HG03575 (cell line): ENCODE results near the gene RBFOX1.

ENCODE experiments used
- ATAC-seq: cut with Tn5 transposase; IDR thresholded peaks from one replicate; pipeline ENCODE4 v1.9.1; 2021; ENCODE audit not compliant: unreplicated experiment, insufficient number of reproducible peaks, low FRiP score; ENCODE audit errors: extremely low read depth

Gene RBFOX1

DNA sequence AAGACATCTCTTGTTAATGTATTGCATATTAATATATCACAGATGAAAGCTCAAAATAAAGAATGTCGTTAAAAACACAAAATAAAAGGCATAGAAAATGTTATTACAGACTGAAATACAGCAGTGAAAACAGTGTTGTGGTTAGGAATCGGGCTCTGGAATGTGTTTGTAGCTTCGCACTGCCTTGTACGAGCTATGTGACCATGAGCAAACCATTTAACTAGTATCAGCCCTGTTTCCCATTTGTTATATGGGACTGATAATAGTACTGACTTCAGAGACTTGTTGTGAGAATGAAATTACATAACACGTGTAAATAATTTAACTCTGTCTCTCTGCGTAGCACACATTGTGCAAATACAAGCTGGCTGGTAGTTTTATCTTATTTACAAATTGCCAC, 648 bp upstream of the RBFOX1 start:
- ATAC-seq: no peak

DNA sequence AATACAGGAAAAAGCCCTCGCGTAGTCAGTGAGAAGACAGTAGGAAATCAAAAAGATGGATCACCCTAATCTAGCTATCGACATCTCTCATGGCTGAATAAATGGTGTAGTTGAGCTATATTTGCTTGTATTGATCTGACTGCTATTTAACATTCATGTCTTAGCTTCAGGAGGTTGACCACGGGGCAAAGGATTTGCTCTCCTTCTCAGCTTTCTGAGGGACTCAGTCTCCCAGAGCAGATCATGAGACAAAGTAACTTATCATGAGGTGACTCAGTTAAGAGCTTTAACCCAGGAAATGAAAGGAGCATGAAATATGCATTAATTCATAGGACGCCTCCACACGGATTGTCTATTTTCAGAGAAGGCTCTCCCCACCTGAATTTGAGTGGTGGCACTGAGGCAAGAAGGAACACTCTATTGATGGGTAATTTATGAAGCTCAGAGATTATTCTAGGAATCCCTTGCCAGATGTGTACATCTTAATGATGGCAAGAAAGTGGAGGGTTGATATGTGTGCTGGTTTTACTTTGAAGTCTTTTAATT, 608 bp downstream of the RBFOX1 start:
- no peak for ATAC-seq

DNA sequence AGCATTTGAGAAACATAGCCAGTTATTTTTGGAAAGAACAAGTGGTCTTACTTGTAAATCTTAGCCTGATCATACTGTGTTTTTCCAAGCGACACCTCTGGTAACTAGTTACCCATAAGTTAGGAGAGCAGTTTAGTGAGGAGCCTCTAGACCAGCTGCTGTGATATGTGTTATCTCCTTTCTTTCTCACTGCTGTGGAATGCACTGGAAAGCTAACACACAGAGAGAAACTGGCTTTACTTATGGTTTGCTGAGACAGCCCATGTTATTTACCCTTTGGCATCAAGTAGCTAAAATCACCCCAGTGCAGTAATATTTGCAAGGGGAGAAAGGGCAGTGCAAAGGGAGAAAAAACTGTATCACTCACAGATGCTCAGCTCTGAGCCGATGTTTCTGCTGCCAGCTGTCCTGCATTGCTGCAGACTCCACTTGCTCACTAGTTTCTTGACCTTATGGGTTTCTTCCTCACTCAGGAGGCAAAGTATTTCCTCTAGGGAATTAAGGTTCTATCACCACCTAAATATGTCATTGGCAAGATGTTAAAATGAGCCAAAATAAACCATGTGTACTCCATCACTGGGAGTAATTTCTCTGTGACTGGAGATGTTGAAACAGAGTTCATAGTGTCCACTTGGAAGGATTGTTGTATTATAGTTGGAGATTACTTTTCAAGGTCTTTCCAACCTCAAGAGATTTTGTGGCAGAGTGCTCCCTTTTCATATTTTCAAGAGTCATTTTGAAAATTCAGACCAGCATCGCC, 2.3 kb downstream of the RBFOX1 start:
- no peak for ATAC-seq

GRCh38 chr16:7335991-7336634, 3.5 kb downstream of the RBFOX1 start:
- no peak for ATAC-seq

DNA sequence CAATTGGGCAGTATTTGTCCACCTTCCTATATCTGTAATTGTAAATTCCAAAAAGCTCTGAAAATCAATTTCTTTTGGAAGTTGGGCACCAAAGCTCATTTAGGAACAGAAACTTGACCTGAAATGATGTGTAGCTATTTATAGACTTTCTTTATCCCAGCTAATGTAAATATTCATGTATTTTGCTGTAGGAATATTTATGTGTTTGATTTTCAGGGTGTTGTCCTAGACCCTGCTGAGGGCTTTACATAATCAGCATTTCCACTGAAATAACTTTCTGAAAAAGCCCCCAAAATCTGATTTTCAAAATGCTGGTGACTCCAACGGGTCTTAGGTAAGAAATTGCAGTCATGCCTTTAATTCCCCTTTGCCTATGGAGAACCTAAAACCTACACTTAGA, 4.1 kb downstream of the RBFOX1 start:
- no peak for ATAC-seq

GRCh38 chr16:7338826-7339225, 6.2 kb downstream of the RBFOX1 start:
- no peak for ATAC-seq

DNA sequence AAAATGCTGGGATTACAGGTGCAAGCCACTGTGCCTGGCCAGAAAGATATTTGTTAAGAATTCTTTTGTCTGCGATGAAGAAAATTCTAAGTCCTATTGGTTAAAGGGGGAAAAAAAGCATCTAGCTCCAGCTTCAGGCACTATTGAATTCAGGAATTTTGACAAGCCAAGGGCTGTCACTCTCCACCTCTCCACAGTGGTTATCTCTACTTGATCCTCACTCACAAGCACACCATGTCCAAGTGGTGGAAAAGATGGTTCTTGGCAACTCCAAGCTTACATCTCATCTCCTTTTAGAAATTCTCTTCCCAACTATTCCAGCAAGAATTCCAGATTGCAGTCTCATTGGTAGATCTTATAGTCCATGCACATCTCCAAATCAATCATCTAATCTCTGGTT, 7.1 kb downstream of the RBFOX1 start:
- no peak for ATAC-seq

DNA sequence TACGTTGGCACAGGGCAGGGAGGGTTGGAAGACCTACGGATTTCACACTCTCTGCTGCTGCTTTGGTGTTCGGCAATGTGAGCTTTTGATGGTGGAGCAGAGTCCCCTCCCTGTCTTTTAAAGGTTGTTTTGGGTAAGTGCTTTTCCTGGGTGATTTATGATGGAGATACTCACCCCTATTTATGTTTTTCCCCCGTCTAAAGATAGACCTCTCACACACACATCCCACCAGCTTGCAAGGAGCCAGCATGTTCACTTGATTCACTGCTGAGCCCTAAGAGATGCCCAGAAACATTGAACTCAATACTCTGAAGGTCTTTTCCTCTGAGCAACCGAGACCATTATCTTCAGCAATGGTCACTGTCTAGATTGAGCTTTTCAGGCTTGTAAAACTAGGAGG, 8.3 kb downstream of the RBFOX1 start:
- ATAC-seq: no peak

DNA sequence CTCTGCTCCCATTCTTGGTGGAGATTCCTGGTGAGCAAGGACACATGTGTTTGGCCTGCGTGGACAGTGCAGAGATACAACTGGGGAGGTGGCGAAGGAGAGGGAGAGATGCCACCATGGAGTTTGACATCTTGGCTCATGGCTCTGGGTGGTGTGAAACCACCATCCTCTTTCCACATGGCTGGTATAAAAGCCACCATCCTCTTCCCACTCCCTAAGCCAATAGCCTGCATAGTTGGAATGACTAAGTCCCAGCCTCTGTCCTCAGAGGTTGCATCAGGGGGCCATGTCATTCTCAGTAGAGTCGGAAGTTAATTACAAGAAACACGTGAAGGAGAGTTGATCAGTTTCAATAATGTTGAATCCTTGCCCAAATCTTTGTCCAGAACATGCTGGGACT, 10.0 kb downstream of the RBFOX1 start:
- no peak for ATAC-seq

DNA sequence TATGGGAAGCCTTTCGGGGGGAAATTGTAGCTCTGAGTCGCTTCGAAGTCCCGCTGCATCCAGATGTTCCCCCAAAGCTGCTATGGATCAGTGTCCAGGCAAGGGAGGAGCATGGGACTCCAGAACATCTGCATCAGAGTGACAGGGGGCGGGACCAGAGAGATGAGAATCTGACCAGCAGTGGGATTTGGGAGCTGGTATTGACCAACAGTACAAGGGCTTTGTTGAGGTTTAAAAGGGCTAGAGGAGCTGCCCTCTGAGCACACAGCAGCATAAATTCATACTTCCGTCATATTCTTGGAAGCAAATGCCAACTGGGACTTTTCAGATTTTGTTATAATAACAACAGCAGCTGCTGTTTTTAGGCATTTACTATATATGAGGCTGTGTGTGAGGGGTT, 10.6 kb downstream of the RBFOX1 start:
- ATAC-seq: no peak

GRCh38 chr16:7344830-7345780, 12.5 kb downstream of the RBFOX1 start:
- no peak for ATAC-seq

DNA sequence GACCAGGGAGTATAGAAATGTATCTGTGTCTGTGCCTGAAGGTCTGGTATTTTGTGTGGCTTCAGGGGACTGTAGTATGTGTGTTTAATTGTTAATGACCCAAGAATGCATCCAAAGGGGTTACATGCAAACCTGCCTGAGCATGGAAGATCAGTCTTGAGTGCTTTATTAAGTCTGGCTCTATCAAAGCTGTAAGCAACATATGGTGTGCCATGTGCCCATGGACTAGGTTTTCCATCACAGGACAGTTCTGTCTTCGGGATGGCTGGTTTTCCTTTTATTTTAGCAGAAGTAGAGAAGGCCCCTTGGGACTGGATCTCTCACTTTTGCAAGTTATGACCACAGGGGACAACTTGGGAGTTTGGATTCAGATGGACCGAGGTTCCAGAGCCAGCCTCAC, 18.2 kb downstream of the RBFOX1 start:
- no peak for ATAC-seq

DNA sequence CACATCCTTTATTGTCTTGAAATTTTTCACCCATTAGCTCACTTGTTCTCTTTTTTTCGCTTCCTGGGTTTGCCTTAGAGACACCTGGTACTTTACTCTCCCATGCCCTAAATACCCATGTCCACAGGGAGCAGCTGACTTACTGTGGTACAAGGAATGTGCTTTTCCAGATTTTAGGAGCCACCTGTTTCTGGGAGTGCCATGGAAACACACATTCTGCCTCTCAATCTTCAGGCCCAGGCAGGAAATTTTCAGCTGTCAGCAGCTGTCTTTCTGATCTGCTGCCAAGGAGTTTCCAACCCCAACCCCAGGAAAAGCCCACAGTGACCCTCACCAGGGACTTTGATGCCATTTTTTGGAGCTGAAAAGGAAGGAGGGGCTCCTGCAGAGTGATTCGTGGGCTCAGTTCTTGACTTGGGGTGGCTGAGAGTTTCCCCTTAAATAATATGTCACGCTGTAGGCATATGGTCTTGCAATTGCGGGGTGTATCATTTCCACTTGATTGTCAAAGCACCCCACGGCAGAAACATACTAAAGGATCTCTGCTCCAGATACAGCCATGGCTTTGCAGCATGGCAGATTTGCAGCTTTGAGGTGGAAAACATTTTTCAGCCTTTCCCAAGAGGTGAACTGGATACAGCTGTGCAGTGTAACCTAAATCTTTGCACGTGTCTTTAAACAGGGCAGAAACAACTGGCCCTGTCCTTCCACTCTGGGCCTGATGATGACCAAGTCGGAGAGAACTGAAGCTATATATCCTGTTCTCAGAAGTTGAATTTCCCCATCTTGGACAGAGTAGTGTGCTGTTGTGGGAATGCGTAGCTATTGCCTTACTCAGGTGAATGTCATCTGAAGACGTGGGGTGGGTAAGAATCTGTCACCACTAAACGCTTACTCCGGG, 19.2 kb downstream of the RBFOX1 start:
- ATAC-seq: no peak

- ATAC-seq: no peak
Observed at GRCh38 chr16:7355758-7356157, 23.1 kb downstream of the RBFOX1 start.

- no peak for ATAC-seq
Observed at GRCh38 chr16:7361416-7362129, 28.9 kb downstream of the RBFOX1 start.

GRCh38 chr16:7362231-7362630, 29.6 kb downstream of the RBFOX1 start:
- no peak for ATAC-seq

GRCh38 chr16:7363422-7364417, 31.1 kb downstream of the RBFOX1 start:
- ATAC-seq: no peak
